HepG2 (cell line): ENCODE measurements around the gene BTRC. TPM values are rescaled to one million over a fixed set of nuclear protein-coding genes. Genes with fewer than 3 reads are reported as not detected.

Experiments used
- CHCHD3 ChIP-seq: sonication (generic); formaldehyde crosslinking; IDR thresholded peaks from 2 replicates; pipeline ENCODE4 v1.8.0; 2022; ENCODE audit warnings: mild to moderate bottlenecking, missing genetic modification reagents, moderate library complexity
- ELK4 ChIP-seq: sonication (generic); formaldehyde crosslinking; IDR thresholded peaks from 2 replicates; pipeline ENCODE4 v1.9.0; 2021; ENCODE audit warnings: missing genetic modification reagents, borderline replicate concordance
- JARID2 ChIP-seq: sonication (generic); formaldehyde crosslinking; IDR thresholded peaks from 2 replicates; pipeline ENCODE4 v1.8.1; 2023; ENCODE audit warnings: missing genetic modification reagents, inconsistent platforms; ENCODE audit not compliant: insufficient replicate concordance
- MAFK ChIP-seq, 2 experiments: IDR thresholded peaks in 1 of 2; conservative IDR thresholded peaks in 1 of 2; 2 replicates each; pipeline ENCODE4 v1.6.1; 2011; ENCODE audit warnings: improper control_type of control experiment in 2 of 2, low read length in 2 of 2
- MNT ChIP-seq: fragments of 450-650 bp; IDR thresholded peaks from 2 replicates; pipeline ENCODE4 v1.6.1; 2016
- NKX3-1 ChIP-seq: sonication (generic); formaldehyde crosslinking; IDR thresholded peaks from 2 replicates; pipeline ENCODE4 v1.5.0; 2020; ENCODE audit warnings: missing genetic modification reagents
- NR2F1 ChIP-seq, 2 experiments: fragments of 450-650 bp in 1 of 2; formaldehyde crosslinking in 1 of 2; IDR thresholded peaks; 2 replicates each; pipeline versions ENCODE4 v1.5.0 to v1.6.1; 2016 to 2020; ENCODE audit warnings: mild to moderate bottlenecking in 1 of 2, missing compliant biosample characterization in 1 of 2, missing genetic modification reagents in 1 of 2, moderate library complexity in 1 of 2
- RFXANK ChIP-seq: IDR thresholded peaks from 2 replicates; pipeline ENCODE4 v1.6.1; 2016
- RFXAP ChIP-seq: sonication (generic); formaldehyde crosslinking; IDR thresholded peaks from 2 replicates; pipeline ENCODE4 v1.4.0; 2020; ENCODE audit warnings: missing genetic modification reagents, borderline replicate concordance
- STAG1 ChIP-seq: sonication (generic); formaldehyde crosslinking; IDR thresholded peaks from 2 replicates; pipeline ENCODE4 v1.4.0; 2020; ENCODE audit warnings: missing genetic modification reagents
- THRA ChIP-seq: sonication (generic); formaldehyde crosslinking; IDR thresholded peaks from 2 replicates; pipeline ENCODE4 v1.4.0; 2020; ENCODE audit warnings: missing genetic modification reagents, borderline replicate concordance
- TOE1 ChIP-seq: sonication (generic); formaldehyde crosslinking; IDR thresholded peaks from 2 replicates; pipeline ENCODE4 v1.4.0; 2020; ENCODE audit warnings: mild to moderate bottlenecking, missing genetic modification reagents
- ZBTB25 ChIP-seq: IDR thresholded peaks from 2 replicates; pipeline ENCODE4 v1.6.1; 2018; ENCODE audit warnings: missing genetic modification reagents
- ZNF292 ChIP-seq: sonication (generic); formaldehyde crosslinking; IDR thresholded peaks from 2 replicates; pipeline ENCODE4 v1.8.1; 2022; ENCODE audit warnings: mild to moderate bottlenecking, low read depth, missing genetic modification reagents, borderline replicate concordance
- ZNF362 ChIP-seq: sonication (generic); formaldehyde crosslinking; IDR thresholded peaks from 2 replicates; pipeline ENCODE4 v1.4.0; 2020; ENCODE audit warnings: missing genetic modification reagents, mild to moderate bottlenecking, borderline replicate concordance
- ZNF552 ChIP-seq: sonication (generic); formaldehyde crosslinking; IDR thresholded peaks from 2 replicates; pipeline ENCODE4 v1.9.0; 2022; ENCODE audit warnings: missing genetic modification reagents, mild to moderate bottlenecking, borderline replicate concordance
- ZNF616 ChIP-seq: sonication (generic); formaldehyde crosslinking; IDR thresholded peaks from 2 replicates; pipeline ENCODE4 v1.5.0; 2020; ENCODE audit warnings: low read depth, mild to moderate bottlenecking, missing genetic modification reagents
- polyA plus RNA-seq, 8 experiments: library from polyadenylated mRNA; depleted of rRNA in 3 of 8; stranded (reverse) in 7 of 8; unstranded in 1 of 8; fragments of >200 nt; fragmentation: Illumina TruSeq in 4 of 8; extraction: Trizol in 4 of 8; gene quantifications; 2 replicates each; pipeline versions ENCODE4 v1.2.1 to v1.2.3, GENCODE V29; 2011 to 2016; ENCODE audit warnings: low read depth in 4 of 8, missing spikeins in 1 of 8, mixed read lengths in 1 of 8; ENCODE audit not compliant: insufficient read depth in 1 of 8
- total RNA-seq, 5 experiments: library from RNA; depleted of rRNA; stranded (reverse); fragments of >200 nt; fragmentation: Illumina TruSeq; extraction: Trizol; gene quantifications; 2 replicates each; pipeline ENCODE4 v1.2.3, GENCODE V29; 2016; ENCODE audit warnings: low read depth in 1 of 5

The BTRC gene
- total and polyA plus RNA-seq, 2 of the 13 experiments (the other 11 are each of a cell fraction or from before 2014, with no cell fraction given), result 12.0 to 14.4 TPM

GRCh38 chr10:101441541-101442455 lies 87.8 kb downstream of the BTRC start (continued):
- TF ChIP-seq ZBTB25 (CRISPR knock-in tag) (peak; percentile 24; the same call in 1 of the 2 replicates), NKX3-1 (CRISPR knock-in tag) (no peak), JARID2 (no peak), ZNF292 (CRISPR knock-in tag) (no peak), RFXANK (CRISPR knock-in tag) (no peak), STAG1 (CRISPR knock-in tag) (peak; percentile 85), THRA (CRISPR knock-in tag) (peak; percentile 74; the same call in 1 of the 2 replicates), MNT (no peak), ZNF552 (no peak), ZNF616 (no peak), CHCHD3 (CRISPR knock-in tag) (no peak), RFXAP (CRISPR knock-in tag) (no peak), MAFK (conservative IDR thresholded peaks at IDR 0.05 in 1 of 2, IDR thresholded peaks at IDR 0.05 in 1 of 2; ENCODE audit: low read length in 2 of 2) (peak in 1 of 2 experiments; percentile 57; a peak in 2 of 4 replicates), TOE1 (no peak), NR2F1 (CRISPR knock-in tag; IDR thresholded peaks at IDR 0.05) (0 out of 4 replicates have a peak, but pooled peaks of 1 of the 2 experiments have one; percentile 18), ZNF362 (CRISPR knock-in tag) (no peak), ELK4 (CRISPR knock-in tag) (no peak)
